ENCODE measurements around the gene TMEM87B. TPM values are rescaled to one million over a fixed set of nuclear protein-coding genes. Genes with fewer than 3 reads are reported as not detected.

Gene TMEM87B
- total RNA-seq, 2 donors from 2014 or later: 21.5 to 60.7 TPM

DNA sequence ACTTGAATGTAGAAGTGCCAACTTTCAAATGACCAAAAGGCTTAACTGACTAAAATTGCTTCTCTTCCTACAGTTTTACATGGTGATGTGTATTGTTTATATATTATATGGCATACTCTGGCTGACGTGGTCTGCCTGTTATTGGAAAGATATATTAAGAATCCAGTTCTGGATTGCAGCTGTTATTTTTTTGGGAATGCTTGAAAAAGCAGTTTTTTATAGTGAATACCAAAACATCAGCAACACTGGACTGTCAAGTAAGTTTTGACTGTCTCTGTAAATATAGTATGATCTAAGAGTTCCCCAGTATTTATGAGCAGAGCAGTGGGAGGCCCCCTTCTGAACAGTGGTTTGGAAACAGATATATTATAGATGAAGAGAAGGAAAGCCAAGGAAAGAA lies 26.2 kb downstream of the TMEM87B start:
- Histone ChIP-seq H3K27me3 (replicated peaks; ENCODE audit: insufficient read depth) (no peaks in the 10 kb centered on the region), H3K4me1 (replicated peaks) (no peaks in the 10 kb centered on the region), H3K27ac (no peak overlapping the region), H3K4me3 (no peak overlapping the region), H3K36me3 (peaks cover 0 to 9% of the 10 kb centered on the region in 2 donors), H3K9me3 (no peaks in the 10 kb centered on the region)
- TF ChIP-seq POLR2AphosphoS5 (IDR thresholded peaks at IDR 0.05) (no peak), POLR2A (IDR thresholded peaks at IDR 0.05) (no peak)
- TF ChIP-seq, protein P1, sequence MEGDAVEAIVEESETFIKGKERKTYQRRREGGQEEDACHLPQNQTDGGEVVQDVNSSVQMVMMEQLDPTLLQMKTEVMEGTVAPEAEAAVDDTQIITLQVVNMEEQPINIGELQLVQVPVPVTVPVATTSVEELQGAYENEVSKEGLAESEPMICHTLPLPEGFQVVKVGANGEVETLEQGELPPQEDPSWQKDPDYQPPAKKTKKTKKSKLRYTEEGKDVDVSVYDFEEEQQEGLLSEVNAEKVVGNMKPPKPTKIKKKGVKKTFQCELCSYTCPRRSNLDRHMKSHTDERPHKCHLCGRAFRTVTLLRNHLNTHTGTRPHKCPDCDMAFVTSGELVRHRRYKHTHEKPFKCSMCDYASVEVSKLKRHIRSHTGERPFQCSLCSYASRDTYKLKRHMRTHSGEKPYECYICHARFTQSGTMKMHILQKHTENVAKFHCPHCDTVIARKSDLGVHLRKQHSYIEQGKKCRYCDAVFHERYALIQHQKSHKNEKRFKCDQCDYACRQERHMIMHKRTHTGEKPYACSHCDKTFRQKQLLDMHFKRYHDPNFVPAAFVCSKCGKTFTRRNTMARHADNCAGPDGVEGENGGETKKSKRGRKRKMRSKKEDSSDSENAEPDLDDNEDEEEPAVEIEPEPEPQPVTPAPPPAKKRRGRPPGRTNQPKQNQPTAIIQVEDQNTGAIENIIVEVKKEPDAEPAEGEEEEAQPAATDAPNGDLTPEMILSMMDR (IDR thresholded peaks at IDR 0.05): no peak
- DNase-seq (ENCODE audit: low spot score): no peak
- WGBS: 51% methylated on average over 1 of the region's 1 CpG
- intact Hi-C loops (cut with DNase I): no loop called here

DNA sequence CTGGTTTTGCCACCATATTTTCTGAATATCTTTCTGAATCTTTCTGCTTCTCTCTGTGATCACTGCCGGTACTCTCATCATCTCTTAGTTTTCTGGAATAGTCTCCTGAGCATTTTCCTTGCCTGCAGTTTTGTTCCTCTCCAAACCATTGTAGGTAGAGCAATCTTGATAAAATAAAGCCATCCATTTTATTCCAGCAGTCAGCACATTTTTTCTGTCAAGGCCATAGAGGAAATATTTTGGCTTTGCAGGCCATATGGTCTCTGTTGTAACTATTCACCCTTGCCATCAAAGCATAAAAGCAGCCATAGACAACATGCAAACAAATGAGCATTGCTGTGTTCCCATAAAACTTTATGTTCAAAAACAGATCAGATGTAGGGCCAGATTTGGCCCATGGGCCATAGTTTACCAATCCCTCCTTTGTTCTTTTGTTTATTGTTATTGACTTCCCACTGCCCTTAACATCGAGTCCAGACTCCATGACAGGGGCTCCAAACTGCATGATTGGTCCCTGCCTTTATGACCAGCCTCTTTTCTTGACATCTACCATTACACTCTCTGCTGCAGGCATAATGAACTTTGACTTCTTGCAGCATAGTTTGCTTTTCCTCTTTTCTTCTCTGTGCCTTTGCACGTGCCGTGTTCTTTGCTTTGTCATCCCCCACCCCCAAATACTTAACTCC lies 29.8 kb downstream of the TMEM87B start:
- WGBS: 41% methylated on average over 4 of the region's 4 CpGs
- intact Hi-C loops (cut with DNase I): no loop called here
- H3K9me3 ChIP-seq: no peaks in the 10 kb centered on the region
- no peaks in the 10 kb centered on the region for H3K27me3 ChIP-seq (replicated peaks; ENCODE audit: insufficient read depth)
- peak overlapping the region in 1 of 2 donors; percentile 69 for H3K27ac ChIP-seq
- peaks cover 0 to 14% of the 10 kb centered on the region in 2 donors for H3K36me3 ChIP-seq
- TF ChIP-seq, protein P1 (IDR thresholded peaks at IDR 0.05): no peak
- TF ChIP-seq POLR2AphosphoS5 (IDR thresholded peaks at IDR 0.05) (peak; percentile 45), POLR2A (IDR thresholded peaks at IDR 0.05) (no peak)
- no peaks in the 10 kb centered on the region for H3K4me1 ChIP-seq (replicated peaks)
- H3K4me3 ChIP-seq: no peak overlapping the region
- DNase-seq (ENCODE audit: low spot score): peak; percentile 9

DNA sequence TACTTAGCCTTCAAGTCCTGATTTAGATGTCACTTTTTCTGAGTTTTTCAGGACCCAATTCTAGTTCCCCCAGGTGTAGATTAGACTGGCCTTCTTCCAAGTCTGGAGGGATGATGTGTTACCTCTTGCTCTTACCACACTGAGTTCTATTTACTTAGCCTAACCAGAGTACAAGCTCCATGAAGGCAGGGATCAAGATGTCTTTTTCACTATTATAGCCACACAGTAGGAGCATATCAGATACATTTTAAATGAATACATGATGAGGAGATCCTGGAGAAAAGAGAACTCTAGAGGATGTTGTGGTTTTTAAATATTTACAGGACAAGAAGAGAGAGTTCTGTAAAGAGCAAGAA lies 30.3 kb downstream of the TMEM87B start:
- Histone ChIP-seq H3K27me3 (replicated peaks; ENCODE audit: insufficient read depth) (no peaks in the 10 kb centered on the region), H3K9me3 (no peaks in the 10 kb centered on the region), H3K4me3 (no peak overlapping the region), H3K4me1 (replicated peaks) (no peaks in the 10 kb centered on the region), H3K27ac (peak overlapping the region; percentile 22 to 69), H3K36me3 (peaks cover 0 to 14% of the 10 kb centered on the region in 2 donors)
- DNase-seq (ENCODE audit: low spot score): no peak
- TF ChIP-seq POLR2AphosphoS5 (IDR thresholded peaks at IDR 0.05): no peak
- TF ChIP-seq POLR2A (IDR thresholded peaks at IDR 0.05): no peak
- TF ChIP-seq, protein P1 (IDR thresholded peaks at IDR 0.05): no peak
- intact Hi-C loops (cut with DNase I): no loop called here

DNA sequence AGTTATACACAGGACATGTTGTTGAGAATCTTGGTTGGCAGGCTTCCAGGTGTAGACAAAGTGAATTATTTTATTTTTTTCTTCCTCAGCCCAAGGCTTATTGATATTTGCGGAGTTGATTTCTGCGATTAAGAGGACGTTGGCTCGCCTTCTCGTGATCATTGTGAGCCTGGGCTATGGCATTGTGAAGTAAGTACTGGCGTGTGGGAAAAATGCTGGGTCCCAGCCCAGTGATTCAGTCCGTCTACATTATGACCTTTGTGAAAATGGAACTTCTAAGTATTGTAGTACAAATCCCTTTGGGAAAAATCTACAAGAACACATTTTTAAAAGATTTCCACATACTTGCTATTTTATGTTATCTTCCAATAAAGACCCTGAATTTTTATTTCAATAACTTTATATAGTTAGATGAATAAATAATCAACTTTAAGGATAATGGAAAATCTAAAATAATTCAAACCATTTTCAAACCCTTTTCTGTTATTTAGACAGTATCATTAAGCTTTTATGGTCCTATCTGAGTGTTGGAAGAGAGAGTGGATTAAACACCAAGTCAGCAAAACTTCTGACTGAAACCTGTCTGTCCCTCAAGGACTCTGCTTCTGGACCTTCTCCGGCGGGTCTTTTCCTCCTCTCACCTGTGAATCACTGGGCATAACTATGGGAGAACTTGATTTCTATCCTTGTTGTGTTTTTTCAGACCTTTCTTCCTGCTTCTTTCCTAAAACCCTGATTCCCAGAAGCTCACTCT lies 31.0 kb downstream of the TMEM87B start:
- peaks cover 0 to 14% of the 10 kb centered on the region in 2 donors for H3K36me3 ChIP-seq

More for the DNA sequence above, 31.0 kb downstream of the TMEM87B start:
- intact Hi-C loops (cut with DNase I): no loop called here
- TF ChIP-seq POLR2AphosphoS5 (IDR thresholded peaks at IDR 0.05) (no peak), POLR2A (IDR thresholded peaks at IDR 0.05) (no peak)
- TF ChIP-seq, protein P1 (IDR thresholded peaks at IDR 0.05): no peak
- Histone ChIP-seq H3K4me1 (replicated peaks) (no peaks in the 10 kb centered on the region), H3K27me3 (replicated peaks; ENCODE audit: insufficient read depth) (no peaks in the 10 kb centered on the region), H3K9me3 (no peaks in the 10 kb centered on the region), H3K27ac (peak overlapping the region; percentile 22 to 69), H3K4me3 (no peak overlapping the region)
- 74% methylated on average over 9 of the region's 9 CpGs for WGBS
- no peak for DNase-seq (ENCODE audit: low spot score)
